Measurements from ENCODE around the gene MUC20. TPM values are rescaled to one million over a fixed set of nuclear protein-coding genes. Genes with fewer than 3 reads are reported as not detected.

Gene MUC20
- total and polyA plus RNA-seq, 2 experiments from 2014 or later = 0.29 TPM; not detected in 1

DNA sequence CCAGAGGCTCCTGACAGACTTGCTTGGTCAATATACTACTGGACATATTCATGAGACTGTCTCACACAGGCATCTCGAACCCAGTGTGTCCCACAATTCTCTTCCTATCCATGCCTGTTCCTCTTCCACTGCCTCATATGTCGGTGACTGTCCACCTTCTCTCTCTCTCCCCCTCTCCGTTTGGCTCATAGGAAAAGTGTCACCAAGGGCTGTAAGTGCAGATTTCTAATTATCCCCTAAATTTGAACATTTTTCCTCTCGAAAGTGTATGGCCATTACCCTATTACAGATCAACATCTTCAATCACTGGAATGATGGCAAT is 22.5 kb upstream of the MUC20 start:
- peak overlapping the region; percentile 50 for H3K4me2 ChIP-seq
- 0 out of 2 replicates have a peak overlapping the region, but pooled peaks have one; percentile 34 for H3K27ac Mint-ChIP-seq
- H3K4me1 ChIP-seq (ENCODE audit: insufficient read depth) = peaks cover 18% of the 10 kb centered on the region; the same call in 1 of the 2 replicates
- no peaks in the 10 kb centered on the region for H3K9me2 ChIP-seq (ENCODE audit: insufficient read depth)
- no peak overlapping the region for H2AFZ ChIP-seq
- H3K79me2 ChIP-seq (replicated peaks; ENCODE audit: insufficient read depth) = no peaks in the 10 kb centered on the region
- peaks cover 8% of the 10 kb centered on the region; the same call in 1 of the 3 replicates for H3K36me3 Mint-ChIP-seq (ENCODE audit: low read depth)
- TF ChIP-seq STAT1 (IDR thresholded peaks at IDR 0.05; ENCODE audit: unreplicated experiment) (no peak), EZH2 (IDR thresholded peaks at IDR 0.05; ENCODE audit: low read depth, unreplicated experiment) (no peak), CREB1 (CRISPR knock-in tag; IDR thresholded peaks at IDR 0.05; ENCODE audit: low read depth) (no peak), JUNB (IDR thresholded peaks at IDR 0.05; ENCODE audit: unreplicated experiment) (no peak), ZNF114 (CRISPR knock-in tag; IDR thresholded peaks at IDR 0.05) (no peak), EZH2phosphoT487 (IDR thresholded peaks at IDR 0.05; ENCODE audit: unreplicated experiment) (no peak)
- TF ChIP-seq, protein P1, sequence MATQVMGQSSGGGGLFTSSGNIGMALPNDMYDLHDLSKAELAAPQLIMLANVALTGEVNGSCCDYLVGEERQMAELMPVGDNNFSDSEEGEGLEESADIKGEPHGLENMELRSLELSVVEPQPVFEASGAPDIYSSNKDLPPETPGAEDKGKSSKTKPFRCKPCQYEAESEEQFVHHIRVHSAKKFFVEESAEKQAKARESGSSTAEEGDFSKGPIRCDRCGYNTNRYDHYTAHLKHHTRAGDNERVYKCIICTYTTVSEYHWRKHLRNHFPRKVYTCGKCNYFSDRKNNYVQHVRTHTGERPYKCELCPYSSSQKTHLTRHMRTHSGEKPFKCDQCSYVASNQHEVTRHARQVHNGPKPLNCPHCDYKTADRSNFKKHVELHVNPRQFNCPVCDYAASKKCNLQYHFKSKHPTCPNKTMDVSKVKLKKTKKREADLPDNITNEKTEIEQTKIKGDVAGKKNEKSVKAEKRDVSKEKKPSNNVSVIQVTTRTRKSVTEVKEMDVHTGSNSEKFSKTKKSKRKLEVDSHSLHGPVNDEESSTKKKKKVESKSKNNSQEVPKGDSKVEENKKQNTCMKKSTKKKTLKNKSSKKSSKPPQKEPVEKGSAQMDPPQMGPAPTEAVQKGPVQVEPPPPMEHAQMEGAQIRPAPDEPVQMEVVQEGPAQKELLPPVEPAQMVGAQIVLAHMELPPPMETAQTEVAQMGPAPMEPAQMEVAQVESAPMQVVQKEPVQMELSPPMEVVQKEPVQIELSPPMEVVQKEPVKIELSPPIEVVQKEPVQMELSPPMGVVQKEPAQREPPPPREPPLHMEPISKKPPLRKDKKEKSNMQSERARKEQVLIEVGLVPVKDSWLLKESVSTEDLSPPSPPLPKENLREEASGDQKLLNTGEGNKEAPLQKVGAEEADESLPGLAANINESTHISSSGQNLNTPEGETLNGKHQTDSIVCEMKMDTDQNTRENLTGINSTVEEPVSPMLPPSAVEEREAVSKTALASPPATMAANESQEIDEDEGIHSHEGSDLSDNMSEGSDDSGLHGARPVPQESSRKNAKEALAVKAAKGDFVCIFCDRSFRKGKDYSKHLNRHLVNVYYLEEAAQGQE (IDR thresholded peaks at IDR 0.05; ENCODE audit: unreplicated experiment) = no peak
- H3K27ac ChIP-seq (ENCODE audit: low read depth) = peak overlapping the region; percentile 34; the same call in 1 of the 2 replicates
- no peak overlapping the region for H3K4me3 ChIP-seq
- no peaks in the 10 kb centered on the region; the same call in 1 of the 2 replicates for H4K20me1 ChIP-seq (replicated peaks; ENCODE audit: insufficient read depth)
- no peaks in the 10 kb centered on the region for H3K9me3 Mint-ChIP-seq
- ATAC-seq (no peak), DNase-seq (ENCODE audit: low spot score) (no peak)
- no peak overlapping the region; the same call in 2 of the 3 replicates for H3K4me3 Mint-ChIP-seq
- H3F3A ChIP-seq (replicated peaks; ENCODE audit: low read depth) = no peaks in the 10 kb centered on the region
- H3K27me3 Mint-ChIP-seq (ENCODE audit: insufficient read depth, low read depth, poor library complexity) = no peaks in the 10 kb centered on the region
- no peaks in the 10 kb centered on the region for H3K27me3 ChIP-seq (ENCODE audit: insufficient read depth)
- H3K36me3 ChIP-seq (ENCODE audit: insufficient read depth) = no peaks in the 10 kb centered on the region
- peaks cover 27% of the 10 kb centered on the region for H3K4me1 Mint-ChIP-seq

DNA sequence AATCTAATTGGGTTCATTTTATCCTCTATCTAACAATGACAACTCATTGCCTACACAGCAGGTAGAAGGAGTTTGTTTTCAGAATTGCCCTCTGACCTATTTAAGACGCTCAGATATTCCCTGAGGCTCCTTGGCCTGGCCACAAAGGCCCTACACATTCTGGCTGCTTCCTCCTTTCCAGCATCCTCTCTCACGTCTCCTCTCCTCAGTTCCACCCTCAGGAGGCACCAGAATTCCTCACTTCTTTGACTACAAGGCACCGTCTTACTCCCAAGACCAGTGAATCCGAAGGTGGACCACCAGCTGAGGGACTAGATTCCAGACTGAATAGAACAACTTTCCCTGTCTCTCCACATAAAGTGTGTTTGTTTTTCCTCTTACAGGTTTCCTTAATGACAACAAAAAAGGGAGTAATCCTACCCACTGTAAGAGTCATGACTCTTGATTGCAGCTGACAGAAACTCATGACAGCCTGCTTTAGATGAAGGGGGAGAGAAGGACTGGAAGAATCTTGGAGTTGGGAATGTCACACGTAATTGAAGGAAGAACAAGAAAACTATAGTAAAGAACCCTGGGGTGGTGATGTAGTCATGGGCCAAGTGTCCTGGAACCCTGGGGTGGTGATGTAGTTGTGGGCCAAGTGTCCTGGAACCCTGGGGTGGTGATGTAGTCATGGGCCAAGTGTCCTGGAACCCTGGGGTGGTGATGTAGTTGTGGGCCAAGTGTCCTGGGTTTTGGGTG is 22.0 kb upstream of the MUC20 start:
- H3K27ac Mint-ChIP-seq = peak overlapping the region; percentile 10; the same call in 1 of the 2 replicates
- DNase-seq (ENCODE audit: low spot score) (no peak), ATAC-seq (peak; percentile 36)
- H3K36me3 ChIP-seq (ENCODE audit: insufficient read depth) = no peaks in the 10 kb centered on the region
- no peaks in the 10 kb centered on the region for H3F3A ChIP-seq (replicated peaks; ENCODE audit: low read depth)
- H3K79me2 ChIP-seq (replicated peaks; ENCODE audit: insufficient read depth) = no peaks in the 10 kb centered on the region
- no peaks in the 10 kb centered on the region for H3K27me3 ChIP-seq (ENCODE audit: insufficient read depth)
- no peak overlapping the region for H3K4me3 ChIP-seq
- no peaks in the 10 kb centered on the region for H3K9me2 ChIP-seq (ENCODE audit: insufficient read depth)
- H2AFZ ChIP-seq = no peak overlapping the region
- peak overlapping the region; percentile 50 for H3K4me2 ChIP-seq
- H4K20me1 ChIP-seq (replicated peaks; ENCODE audit: insufficient read depth) = no peaks in the 10 kb centered on the region; the same call in 1 of the 2 replicates
- H3K36me3 Mint-ChIP-seq (ENCODE audit: low read depth) = peaks cover 8% of the 10 kb centered on the region; the same call in 1 of the 3 replicates
- H3K27ac ChIP-seq (ENCODE audit: low read depth) = no peak overlapping the region
- H3K4me1 Mint-ChIP-seq = peaks cover 27% of the 10 kb centered on the region
- TF ChIP-seq STAT1 (IDR thresholded peaks at IDR 0.05; ENCODE audit: unreplicated experiment) = no peak
- TF ChIP-seq, protein P2, sequence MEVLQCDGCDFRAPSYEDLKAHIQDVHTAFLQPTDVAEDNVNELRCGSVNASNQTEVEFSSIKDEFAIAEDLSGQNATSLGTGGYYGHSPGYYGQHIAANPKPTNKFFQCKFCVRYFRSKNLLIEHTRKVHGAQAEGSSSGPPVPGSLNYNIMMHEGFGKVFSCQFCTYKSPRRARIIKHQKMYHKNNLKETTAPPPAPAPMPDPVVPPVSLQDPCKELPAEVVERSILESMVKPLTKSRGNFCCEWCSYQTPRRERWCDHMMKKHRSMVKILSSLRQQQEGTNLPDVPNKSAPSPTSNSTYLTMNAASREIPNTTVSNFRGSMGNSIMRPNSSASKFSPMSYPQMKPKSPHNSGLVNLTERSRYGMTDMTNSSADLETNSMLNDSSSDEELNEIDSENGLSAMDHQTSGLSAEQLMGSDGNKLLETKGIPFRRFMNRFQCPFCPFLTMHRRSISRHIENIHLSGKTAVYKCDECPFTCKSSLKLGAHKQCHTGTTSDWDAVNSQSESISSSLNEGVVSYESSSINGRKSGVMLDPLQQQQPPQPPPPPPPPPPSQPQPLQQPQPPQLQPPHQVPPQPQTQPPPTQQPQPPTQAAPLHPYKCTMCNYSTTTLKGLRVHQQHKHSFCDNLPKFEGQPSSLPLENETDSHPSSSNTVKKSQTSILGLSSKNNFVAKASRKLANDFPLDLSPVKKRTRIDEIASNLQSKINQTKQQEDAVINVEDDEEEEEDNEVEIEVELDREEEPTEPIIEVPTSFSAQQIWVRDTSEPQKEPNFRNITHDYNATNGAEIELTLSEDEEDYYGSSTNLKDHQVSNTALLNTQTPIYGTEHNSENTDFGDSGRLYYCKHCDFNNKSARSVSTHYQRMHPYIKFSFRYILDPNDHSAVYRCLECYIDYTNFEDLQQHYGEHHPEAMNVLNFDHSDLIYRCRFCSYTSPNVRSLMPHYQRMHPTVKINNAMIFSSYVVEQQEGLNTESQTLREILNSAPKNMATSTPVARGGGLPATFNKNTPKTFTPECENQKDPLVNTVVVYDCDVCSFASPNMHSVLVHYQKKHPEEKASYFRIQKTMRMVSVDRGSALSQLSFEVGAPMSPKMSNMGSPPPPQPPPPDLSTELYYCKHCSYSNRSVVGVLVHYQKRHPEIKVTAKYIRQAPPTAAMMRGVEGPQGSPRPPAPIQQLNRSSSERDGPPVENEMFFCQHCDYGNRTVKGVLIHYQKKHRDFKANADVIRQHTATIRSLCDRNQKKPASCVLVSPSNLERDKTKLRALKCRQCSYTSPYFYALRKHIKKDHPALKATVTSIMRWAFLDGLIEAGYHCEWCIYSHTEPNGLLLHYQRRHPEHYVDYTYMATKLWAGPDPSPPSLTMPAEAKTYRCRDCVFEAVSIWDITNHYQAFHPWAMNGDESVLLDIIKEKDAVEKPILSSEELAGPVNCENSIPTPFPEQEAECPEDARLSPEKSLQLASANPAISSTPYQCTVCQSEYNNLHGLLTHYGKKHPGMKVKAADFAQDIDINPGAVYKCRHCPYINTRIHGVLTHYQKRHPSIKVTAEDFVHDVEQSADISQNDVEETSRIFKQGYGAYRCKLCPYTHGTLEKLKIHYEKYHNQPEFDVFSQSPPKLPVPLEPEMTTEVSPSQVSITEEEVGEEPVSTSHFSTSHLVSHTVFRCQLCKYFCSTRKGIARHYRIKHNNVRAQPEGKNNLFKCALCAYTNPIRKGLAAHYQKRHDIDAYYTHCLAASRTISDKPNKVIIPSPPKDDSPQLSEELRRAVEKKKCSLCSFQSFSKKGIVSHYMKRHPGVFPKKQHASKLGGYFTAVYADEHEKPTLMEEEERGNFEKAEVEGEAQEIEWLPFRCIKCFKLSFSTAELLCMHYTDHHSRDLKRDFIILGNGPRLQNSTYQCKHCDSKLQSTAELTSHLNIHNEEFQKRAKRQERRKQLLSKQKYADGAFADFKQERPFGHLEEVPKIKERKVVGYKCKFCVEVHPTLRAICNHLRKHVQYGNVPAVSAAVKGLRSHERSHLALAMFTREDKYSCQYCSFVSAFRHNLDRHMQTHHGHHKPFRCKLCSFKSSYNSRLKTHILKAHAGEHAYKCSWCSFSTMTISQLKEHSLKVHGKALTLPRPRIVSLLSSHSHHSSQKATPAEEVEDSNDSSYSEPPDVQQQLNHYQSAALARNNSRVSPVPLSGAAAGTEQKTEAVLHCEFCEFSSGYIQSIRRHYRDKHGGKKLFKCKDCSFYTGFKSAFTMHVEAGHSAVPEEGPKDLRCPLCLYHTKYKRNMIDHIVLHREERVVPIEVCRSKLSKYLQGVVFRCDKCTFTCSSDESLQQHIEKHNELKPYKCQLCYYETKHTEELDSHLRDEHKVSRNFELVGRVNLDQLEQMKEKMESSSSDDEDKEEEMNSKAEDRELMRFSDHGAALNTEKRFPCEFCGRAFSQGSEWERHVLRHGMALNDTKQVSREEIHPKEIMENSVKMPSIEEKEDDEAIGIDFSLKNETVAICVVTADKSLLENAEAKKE (CRISPR knock-in tag; IDR thresholded peaks at IDR 0.05) = 0 out of 2 replicates have a peak, but pooled peaks have one; percentile 27
- no peaks in the 10 kb centered on the region for H3K27me3 Mint-ChIP-seq (ENCODE audit: insufficient read depth, low read depth, poor library complexity)
- peaks cover 18% of the 10 kb centered on the region; the same call in 1 of the 2 replicates for H3K4me1 ChIP-seq (ENCODE audit: insufficient read depth)
- no peak overlapping the region for H3K4me3 Mint-ChIP-seq
- no peaks in the 10 kb centered on the region for H3K9me3 Mint-ChIP-seq
